Measurements from ENCODE around the gene CBX5. TPM values are rescaled to one million over a fixed set of nuclear protein-coding genes. Genes with fewer than 3 reads are reported as not detected.

CBX5 gene
- total RNA-seq, 4 donors from 2014 or later = 19.2 to 32.4 (median 24.0) TPM

DNA sequence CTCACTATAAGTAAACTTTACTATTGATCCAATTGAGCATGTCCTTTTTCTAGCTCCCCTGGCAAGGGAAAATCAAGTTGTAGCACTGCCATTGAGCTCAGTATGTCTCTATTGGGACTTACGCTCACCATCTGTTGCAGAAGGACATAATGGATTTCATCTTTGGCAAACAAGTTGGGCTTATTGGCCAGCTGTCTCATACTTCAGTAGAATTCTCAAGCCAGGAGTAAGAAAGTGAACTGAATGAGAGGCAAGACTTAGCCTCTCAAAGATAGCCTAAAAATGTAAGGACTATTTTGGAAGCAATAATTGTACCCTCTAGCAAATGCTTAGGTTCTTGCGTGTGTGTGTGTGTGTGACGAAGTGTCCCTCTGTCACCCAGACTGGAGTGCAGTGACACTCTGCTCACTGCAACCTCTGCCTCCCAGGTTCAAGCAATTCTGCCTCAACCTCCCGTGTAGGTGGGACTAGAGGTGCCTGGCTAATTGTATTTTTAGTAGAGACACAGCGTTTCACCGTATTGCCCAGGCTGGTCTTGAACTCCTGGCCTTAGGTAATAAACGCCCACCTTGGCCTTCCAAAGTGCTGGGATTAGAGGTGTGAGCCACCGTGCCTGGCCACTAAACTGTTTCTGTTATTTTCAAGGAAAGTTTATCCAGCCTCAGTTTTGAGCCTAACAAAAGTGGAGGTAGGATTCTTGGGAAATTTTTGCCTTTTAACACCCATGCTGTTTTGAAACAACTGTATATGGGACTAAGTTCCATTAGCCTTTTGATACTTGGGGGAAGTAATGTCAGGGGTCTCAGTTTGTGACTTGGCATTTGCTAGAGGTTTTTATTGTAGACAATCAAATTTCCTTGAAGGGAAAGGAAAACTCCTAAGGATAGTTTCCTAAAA lies 7.6 kb upstream of the CBX5 start:
- TF ChIP-seq, protein P1, sequence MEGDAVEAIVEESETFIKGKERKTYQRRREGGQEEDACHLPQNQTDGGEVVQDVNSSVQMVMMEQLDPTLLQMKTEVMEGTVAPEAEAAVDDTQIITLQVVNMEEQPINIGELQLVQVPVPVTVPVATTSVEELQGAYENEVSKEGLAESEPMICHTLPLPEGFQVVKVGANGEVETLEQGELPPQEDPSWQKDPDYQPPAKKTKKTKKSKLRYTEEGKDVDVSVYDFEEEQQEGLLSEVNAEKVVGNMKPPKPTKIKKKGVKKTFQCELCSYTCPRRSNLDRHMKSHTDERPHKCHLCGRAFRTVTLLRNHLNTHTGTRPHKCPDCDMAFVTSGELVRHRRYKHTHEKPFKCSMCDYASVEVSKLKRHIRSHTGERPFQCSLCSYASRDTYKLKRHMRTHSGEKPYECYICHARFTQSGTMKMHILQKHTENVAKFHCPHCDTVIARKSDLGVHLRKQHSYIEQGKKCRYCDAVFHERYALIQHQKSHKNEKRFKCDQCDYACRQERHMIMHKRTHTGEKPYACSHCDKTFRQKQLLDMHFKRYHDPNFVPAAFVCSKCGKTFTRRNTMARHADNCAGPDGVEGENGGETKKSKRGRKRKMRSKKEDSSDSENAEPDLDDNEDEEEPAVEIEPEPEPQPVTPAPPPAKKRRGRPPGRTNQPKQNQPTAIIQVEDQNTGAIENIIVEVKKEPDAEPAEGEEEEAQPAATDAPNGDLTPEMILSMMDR (IDR thresholded peaks at IDR 0.05; ENCODE audit: low read depth) = no peak

DNA sequence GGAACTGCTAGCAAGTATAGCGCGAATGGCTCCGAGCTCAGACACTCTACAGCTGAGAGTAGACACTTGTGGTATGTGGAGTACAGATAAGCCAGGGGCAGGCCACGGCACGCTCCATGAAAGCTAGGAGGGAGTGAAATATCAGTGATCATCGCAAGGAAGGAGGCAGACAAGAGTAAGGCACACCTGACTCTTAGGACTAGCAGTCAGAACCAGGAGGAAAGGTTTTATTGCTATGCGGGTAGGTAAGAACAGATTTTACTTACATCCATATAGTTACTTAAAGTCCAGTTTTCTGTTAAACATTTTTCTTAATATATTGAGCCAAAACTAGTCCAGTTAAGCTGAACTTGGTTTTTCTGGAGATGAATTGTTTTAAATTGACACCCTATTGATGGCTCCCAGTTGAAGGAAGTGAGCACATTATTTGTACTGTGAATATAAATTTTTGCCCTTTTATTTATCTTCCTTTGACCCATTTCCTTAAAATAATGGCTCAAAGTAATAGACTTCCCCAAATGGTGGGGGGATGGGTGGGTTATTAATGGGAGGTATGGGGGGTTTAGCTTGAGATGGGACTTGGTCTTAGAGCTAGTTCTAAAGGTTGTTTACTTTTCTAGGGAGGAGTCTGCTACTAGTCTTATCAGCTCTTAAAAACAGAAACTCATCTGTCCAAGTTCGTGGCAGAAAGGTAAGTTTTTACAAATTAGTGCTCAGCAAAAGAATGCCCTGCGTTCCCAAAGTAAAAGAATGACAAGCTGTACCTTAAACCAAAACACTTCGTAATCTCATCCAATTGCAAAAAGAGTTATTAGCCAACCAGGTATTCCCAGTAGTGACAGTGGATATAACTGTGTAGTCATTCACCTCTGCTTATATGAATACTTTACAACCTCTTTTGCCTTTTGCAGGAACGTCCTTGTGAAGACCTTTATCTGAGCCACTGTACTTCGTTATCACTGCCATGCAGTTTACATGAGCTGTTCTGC lies 6.4 kb upstream of the CBX5 start:
- TF ChIP-seq, protein P1 (IDR thresholded peaks at IDR 0.05; ENCODE audit: low read depth) = no peak

DNA sequence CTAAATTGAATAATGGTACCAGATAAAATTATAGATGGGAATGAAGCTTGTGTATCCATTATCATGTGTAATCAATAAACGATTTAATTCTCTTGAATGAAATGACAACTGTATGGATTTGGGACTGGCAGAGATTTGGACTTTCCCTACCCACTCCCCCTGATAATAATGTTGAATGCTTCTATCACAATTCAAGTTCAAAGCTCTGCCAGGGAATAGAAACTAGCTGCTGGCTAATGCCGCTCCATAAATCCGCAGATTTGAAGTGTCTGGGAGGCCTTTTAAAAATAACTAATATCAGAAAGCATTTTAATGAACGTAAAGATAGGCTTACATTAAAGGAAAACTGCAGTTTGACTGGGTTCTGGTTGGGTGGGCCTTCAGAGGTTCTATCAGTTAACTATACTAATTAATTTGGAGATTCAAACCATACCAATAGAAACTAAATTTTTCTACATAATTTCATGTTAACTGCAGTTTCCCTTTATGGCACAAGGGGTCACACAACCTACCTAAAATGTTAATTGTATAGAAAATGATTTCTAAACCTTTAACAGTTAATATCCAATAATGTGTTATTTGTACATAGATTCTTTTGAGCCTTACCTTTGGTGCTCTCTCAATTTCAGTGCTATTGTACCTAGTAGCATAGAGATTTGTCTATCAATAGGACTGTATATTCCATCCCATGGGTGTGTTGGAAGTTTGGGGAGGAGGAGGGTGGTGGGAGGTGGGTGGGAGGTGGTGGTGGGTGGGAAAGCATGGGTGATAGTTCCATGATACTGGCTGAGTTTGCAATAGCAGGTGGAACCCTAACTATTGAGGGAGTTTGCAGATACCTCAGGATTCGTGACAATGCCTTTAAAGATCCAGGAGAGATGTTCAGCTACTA lies 5.5 kb upstream of the CBX5 start:
- TF ChIP-seq, protein P1 (IDR thresholded peaks at IDR 0.05; ENCODE audit: low read depth) = no peak

DNA sequence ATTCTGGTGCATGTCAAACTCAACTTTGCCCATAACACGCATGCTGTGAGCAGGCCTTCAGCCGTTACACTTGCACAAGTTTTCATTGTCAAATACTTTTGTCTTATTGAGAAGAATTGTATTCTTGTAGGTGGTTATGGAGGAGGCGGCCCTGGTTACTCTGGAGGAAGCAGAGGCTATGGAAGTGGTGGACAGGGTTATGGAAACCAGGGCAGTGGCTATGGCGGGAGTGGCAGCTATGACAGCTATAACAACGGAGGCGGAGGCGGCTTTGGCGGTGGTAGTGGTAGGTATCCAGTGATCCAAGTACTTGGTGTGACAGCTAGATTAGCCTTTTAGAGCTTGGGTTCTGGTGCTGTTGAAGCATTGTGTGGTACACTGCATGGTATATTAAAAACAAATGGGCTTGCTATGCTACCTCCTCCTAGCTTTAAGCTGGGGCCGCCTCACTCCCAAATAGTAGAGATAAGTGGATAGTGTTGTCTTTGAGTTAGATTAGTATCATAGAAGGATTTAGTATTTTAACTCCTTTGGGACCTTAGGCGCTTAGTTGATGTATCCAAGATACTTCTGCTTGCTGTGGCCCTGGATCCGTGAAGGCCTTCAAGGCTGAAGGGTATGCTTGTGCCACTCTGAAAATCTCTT lies 3.1 kb upstream of the CBX5 start:
- TF ChIP-seq, protein P1 (IDR thresholded peaks at IDR 0.05; ENCODE audit: low read depth) = no peak

DNA sequence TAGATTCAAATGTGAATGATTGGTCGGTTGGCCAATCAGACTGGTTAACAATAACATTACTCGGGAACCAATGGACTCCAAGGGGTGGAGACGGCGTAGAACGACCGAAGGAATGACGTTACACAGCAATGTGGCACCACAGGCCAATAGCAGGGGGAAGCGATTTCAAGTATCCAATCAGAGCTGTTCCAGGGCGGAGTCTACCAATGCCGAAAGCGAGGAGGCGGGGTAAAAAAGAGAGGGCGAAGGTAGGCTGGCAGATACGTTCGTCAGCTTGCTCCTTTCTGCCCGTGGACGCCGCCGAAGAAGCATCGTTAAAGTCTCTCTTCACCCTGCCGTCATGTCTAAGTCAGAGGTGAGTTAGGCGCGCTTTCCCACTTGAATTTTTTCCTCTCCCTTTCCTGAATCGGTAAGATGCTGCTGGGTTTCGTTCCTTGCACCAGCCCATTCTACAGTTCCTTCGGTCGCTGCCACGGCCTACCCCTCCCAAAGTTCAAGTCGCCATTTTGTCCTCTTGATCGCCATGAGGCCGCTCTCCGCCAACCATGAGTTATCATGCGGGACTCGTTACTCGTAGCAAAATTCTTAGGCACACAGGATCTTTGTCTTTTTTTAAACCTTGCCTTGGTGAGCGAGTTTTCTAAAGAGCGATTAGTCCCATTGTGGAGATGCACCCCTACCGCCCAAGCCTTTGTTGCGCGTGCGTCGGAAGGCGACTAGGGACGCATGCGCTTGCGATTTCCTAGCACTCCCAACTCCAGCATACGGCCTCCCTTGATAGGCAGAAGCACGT lies 742 bp upstream of the CBX5 start, which contains the start of gene HNRNPA1:
Gene HNRNPA1 (plus strand): TSS at position 259 of the 793 bp plus-strand sequence. CDS start 82 bp downstream, at position 341.
- TF ChIP-seq, protein P1 (IDR thresholded peaks at IDR 0.05; ENCODE audit: low read depth) = no peak

DNA sequence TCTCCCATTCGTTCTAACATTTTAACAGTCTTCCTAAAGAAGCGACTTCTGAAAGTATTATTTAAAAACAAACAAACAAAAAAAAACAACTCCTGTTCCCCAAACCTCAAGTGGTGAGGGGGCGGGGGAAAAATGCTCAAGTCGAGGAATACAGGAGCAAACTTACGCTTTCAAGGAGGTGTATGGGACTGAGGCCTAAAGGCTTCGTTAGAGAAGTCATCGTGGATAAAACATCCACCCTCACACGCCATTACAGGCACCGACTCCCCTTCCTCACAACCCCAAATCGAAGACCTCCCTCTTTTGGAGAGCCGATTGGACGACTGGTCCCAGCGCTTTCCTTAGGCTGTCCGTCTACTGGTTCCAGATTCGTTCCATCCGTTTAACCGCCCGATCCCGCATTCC lies 693 bp downstream of the CBX5 start:
- TF ChIP-seq, protein P1 (IDR thresholded peaks at IDR 0.05; ENCODE audit: low read depth) = no peak
